NCI-H2196 (cell line): ENCODE measurements around the gene KLK13.
A peak's percentile ranks its signal among the peaks of the same experiment; 100 is the strongest.

Experiments used
- DNase-seq: peaks from one replicate; lab custom pipeline; 2025; ENCODE audit not compliant: unreplicated experiment; lab: John Stamatoyannopoulos, UW

Gene KLK13, protein sequence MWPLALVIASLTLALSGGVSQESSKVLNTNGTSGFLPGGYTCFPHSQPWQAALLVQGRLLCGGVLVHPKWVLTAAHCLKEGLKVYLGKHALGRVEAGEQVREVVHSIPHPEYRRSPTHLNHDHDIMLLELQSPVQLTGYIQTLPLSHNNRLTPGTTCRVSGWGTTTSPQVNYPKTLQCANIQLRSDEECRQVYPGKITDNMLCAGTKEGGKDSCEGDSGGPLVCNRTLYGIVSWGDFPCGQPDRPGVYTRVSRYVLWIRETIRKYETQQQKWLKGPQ

GRCh38 chr19:51064534-51065220 is at the start of gene KLK13:
Gene KLK13, minus strand, starts transcription at chr19:51065092. Its CDS starts 25 bp downstream, at chr19:51065067.
- no peak for DNase-seq

DNA sequence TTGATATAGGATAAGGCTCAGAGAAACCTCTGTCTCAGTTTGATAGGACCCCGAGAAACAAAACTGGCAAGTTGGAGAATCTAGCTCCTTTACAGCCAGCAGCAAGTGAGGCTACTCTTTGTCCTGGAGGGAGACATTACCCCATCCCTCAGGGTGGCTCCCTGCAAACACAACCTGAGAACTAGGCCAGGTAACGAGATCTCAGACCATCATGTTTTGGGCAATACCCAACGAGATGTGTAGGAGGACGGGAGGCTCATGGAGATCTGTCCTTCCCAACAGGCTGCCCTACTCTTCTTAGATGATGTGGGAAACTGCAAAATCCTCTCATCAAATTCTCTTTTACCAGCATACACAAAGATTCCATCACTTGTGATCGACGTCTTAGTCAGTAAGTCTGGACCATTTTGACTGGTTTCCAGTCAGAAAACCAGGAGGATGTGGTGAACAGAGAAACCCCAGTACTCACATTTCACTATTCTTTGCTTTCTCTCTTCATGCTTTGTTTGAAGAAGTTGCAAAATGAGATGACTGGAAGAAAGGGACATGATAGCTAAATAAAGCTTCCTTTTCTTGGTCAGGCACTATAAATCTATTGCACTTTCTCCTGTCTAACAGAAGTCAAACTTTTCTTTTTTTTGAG is 49.3 kb upstream of the KLK13 start:
- DNase-seq: no peak

- DNase-seq: no peak
Measured at GRCh38 chr19:51111606-51112005, 46.7 kb upstream of the KLK13 start.

GRCh38 chr19:51110666-51110971 is 45.7 kb upstream of the KLK13 start:
- no peak for DNase-seq

DNA sequence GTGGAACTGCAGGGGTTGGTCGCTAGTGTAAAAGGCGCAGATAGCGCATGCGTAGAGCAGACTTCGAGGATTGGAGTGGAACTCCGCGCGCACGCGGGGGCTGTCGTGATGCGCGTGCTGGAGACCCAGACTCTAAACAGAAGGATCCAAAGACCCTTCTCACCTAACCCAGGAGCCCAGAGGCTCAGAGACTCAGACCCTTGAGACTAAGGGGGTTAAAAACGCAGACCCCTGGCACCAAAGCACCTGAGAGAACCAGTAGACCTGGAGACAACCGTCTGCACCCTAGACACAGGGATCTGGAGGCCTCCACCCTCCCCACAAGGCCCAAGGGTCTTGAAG is 43.9 kb upstream of the KLK13 start:
- DNase-seq: no peak

- DNase-seq: peak; percentile 98
Measured at GRCh38 chr19:51108066-51108804, 43.3 kb upstream of the KLK13 start, which contains the start of gene CTU1. Gene CTU1, minus strand, starts transcription at chr19:51108409. Its CDS starts 3,840 bp downstream, at chr19:51104569.

DNA sequence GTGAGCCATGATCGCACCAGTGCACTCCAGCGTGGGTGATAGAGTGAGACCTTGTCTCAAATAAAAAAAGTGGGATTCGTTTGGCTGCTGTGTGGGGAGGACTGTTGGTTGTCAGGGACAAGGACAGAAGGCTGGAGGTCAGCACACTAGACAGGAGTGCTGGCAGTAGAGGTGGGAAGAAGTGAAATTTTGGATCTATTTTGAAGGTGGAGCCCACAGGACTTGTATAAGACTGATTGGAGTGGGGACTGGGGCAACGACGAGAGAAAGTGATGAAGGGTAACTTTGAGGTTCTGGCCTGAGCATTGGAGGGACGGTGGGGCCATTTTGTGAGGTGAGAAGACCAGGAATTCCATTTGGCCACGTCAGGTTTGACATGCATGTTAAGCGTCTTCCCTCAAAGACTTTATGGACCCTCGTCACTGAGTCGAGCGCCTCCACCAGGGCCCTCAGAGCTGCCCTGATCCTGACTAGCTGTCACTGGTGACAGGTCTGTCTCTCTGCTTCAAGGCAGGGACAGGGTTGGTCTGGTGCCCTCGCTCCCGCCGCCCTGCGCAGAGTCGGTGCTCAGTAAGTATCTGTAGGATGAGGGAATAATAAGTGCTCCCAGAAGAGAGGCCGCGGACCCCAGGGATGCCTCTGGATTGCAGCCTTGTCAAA is 42.6 kb upstream of the KLK13 start:
- DNase-seq: no peak

DNA sequence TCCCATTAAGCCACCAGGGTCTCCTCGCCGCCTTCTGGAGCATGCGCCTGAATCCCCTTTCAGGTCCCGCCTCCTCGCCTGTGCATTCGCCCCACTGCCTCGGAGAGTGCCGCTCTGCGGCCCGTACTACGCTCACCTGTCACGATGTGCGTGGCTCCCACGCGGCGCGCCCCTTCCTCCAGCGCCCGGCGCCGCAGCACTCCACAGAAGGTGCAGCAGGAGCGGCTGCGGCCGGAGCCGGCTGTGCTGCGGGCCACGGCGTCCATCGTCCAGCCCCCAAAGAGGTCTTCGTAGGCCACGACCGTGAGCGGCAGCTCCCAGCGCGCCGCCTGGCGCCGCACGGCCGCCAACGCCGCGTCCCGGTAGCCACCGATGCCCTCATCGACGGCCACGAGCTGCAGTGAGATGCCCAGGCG is 39.0 kb upstream of the KLK13 start:
- DNase-seq: no peak

DNA sequence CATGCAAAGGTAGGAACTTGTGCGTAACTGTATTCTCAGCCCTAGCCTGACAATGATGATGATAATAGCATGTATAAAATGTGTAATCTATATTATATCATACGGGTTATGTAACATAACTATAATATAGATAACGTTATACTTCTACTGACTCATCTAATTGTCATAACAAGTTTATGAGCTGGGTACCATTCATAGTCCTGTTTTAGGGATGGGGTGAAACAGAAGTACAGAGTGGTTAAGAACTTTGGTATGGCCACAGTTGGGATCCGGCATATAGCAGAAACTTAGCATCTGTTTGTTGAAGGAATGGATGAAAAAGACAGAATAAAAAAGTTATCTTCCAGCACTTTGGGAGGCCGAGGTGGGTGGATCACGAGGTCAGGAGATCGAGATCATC is 38.1 kb upstream of the KLK13 start:
- no peak for DNase-seq

- no peak for DNase-seq
Measured at GRCh38 chr19:51101171-51101865, 36.4 kb upstream of the KLK13 start.

DNA sequence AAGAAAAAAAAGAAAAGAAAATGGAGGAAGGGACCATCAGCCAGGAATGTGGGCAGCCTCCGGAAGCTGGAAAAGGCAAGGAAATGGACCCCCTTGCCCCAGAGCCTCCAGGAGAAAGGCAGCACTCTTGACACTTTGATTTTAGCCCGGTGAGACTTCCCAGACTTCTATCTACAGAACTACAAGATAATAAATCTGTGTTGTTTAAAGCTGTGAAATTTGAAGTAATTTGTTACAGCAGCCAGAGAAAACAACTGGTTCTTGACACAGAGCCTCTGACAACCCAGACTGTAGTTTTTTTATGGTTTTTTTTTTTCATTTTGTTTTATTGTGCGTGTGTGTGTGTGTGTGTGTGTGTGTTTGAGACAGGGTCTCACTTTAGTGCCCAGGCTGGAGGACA is 35.7 kb upstream of the KLK13 start:
- no peak for DNase-seq

- DNase-seq: no peak
Measured at GRCh38 chr19:51099047-51099382, 34.1 kb upstream of the KLK13 start.

- no peak for DNase-seq
Measured at GRCh38 chr19:51098365-51099046, 33.6 kb upstream of the KLK13 start.

DNA sequence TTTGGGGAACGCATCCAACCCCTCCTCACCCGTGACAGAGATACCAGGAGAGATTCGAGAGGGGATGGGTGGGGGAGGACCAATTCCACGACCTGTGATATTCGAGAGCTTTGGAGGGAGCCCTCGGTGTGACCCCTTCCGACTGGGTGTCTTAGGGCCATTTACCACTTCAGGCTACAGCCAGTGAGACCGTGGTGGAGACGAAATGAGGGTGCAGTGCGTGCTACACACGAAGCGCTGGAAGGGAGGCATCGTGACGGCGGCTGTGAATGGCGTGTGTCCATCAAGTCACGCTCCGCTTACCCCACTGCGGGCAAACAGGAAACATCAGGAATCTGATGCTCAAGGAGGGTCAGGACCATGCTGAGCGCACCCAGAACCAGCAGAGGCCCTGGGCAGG is 32.9 kb upstream of the KLK13 start:
- DNase-seq: no peak

DNA sequence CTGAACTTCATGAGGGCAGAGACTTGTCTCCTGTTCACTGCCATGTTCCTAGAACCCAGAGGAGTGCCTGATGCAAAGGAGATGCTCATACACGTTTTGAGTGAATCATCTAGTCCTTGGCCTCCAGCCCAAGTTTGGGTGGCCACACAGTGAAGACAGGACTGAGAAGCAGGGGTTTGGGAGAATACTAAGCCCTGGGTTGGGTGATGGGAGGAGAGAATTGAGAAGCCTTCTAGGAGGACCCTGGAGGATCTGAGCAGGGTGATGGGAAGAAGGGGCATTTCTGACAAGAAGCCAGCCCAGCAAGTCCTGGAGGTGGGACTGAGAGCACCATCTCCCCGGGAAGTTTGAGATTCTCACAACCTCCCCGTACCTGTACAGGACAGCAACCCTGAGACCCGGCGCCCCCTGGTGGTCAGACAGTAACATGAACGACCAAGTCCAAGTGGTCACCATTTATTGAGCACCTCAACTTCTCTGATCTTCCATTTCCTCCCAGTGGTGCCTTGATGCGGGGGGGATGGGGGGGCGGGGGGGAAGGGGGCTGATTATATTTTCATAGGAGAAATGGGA is 32.4 kb upstream of the KLK13 start:
- DNase-seq: peak; percentile 68

DNA sequence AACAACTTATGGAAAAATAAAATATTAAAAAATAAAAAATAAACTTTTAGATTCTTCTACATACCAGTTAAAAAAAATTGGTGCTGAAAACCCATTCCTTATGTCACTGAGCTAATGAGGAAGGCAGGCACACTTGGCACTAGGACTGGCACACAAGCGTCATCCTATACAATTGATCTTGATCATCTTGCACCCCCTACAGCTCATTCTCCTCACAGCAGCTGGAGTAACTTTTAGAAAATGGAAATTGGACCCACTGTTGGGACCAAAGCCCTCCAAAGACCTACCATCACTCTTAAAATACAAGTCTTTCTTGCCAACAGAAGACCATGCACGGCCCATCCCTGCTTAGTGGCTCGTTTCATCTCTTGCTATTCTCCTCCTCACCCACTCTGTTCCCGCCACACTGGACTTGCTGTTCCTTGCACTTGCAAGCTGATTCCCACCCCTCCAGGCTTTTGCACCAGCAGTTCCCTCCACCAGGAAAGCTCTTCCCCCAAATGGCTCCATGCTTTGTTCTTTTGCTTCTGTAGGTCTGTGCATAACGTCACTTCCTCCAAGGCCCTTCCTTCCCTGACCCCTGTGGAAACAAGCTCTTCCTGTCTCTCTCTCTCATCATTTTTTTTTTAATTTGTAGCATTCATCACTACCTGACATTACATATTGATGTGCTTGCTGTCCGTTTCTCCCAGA is 31.7 kb upstream of the KLK13 start:
- DNase-seq: peak; percentile 26

- DNase-seq: peak; percentile 59
Measured at GRCh38 chr19:51094696-51095279, 29.9 kb upstream of the KLK13 start.

DNA sequence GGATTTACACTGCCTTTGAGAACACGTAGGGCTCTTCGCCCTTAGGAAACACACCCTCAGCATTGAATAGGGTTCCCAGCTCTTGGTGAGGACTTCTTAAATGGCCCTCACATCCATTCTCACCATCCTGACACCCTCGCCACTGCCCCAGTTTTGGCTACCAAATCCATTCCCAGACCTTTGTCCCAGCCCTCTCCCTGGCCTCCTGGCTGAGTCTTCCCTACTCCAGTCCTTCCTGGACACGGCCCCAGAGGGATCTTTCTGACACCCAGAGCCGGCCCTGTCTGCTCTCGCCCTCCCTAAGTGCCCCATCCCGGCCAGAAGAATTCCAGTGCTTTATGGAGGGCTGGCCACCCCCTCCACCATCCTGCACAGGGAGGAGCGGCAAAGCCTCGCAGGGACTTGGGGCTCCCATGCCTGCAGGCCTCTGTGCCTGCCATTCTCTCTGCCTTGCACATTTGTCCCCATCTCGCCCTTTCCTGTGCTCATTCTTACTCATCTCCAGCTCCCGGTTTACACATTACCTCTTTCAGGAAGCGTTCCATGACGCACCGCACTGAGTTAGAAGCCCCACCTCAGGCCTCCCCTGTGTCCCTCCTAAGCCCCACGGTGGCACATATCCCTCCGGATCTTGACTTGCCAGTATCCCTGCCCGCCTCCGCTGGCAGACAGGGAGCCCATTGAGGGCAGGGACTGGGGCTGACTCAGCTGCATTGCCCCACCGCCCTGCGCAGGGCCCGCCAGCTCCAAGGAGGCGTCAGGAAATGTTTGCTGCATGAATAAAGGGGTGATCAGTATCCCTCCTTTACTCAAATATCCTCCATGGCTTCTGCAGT is 28.8 kb upstream of the KLK13 start:
- no peak for DNase-seq
